GM23338 (cell line): ENCODE data around the gene CEP95. TPM values are rescaled to one million over a fixed set of nuclear protein-coding genes. Genes with fewer than 3 reads are reported as not detected.

Source experiments
- CREB1 ChIP-seq: fragments of 250-450 bp; sonication (Bioruptor Pico); IDR thresholded peaks from 2 replicates; pipeline ENCODE4 v1.5.0; 2020; ENCODE audit warnings: low read depth, mild to moderate bottlenecking, moderate library complexity
- ETS1 ChIP-seq: IDR thresholded peaks from 2 replicates; pipeline ENCODE4 v1.6.1; 2016; ENCODE audit warnings: antibody characterized with exemption
- EZH2 ChIP-seq: fragments of 200-600 bp; sonication (generic); IDR thresholded peaks from one replicate; pipeline ENCODE4 v1.8.0; 2017; ENCODE audit warnings: antibody characterized with exemption, mild to moderate bottlenecking, low read depth; ENCODE audit not compliant: unreplicated experiment
- EZH2phosphoT487 ChIP-seq: fragments of 200-600 bp; sonication (generic); IDR thresholded peaks from one replicate; pipeline ENCODE4 v1.8.1; 2018; ENCODE audit warnings: antibody characterized with exemption; ENCODE audit not compliant: unreplicated experiment
- JUNB ChIP-seq: IDR thresholded peaks from one replicate; pipeline ENCODE4 v1.6.1; 2016; ENCODE audit warnings: antibody characterized with exemption; ENCODE audit not compliant: unreplicated experiment
- NANOG ChIP-seq: IDR thresholded peaks from 2 replicates; pipeline ENCODE4 v1.6.1; 2016; ENCODE audit warnings: antibody characterized with exemption, borderline replicate concordance
- POLR2AphosphoS5 ChIP-seq: IDR thresholded peaks from 2 replicates; pipeline ENCODE4 v1.6.1; 2016; ENCODE audit warnings: antibody characterized with exemption, low read depth
- ZNF114 ChIP-seq: fragments of 250-450 bp; sonication (Bioruptor Pico); IDR thresholded peaks from 2 replicates; pipeline ENCODE4 v1.5.0; 2020; ENCODE audit warnings: mild to moderate bottlenecking, moderate library complexity
- ZNF331 ChIP-seq: fragments of 250-450 bp; sonication (Bioruptor Pico); IDR thresholded peaks from 2 replicates; pipeline ENCODE4 v1.5.0; 2020; ENCODE audit warnings: low read depth, mild to moderate bottlenecking, moderate library complexity
- ZNF462 ChIP-seq: fragments of 250-450 bp; sonication (Bioruptor Pico); IDR thresholded peaks from 2 replicates; pipeline ENCODE4 v1.5.0; 2020; ENCODE audit warnings: mild to moderate bottlenecking, moderate library complexity
- polyA plus RNA-seq: library from polyadenylated mRNA; unstranded; fragments of >200 nt; fragmentation: Nextera tagmentation; extraction: Ambion mirVana; gene quantifications from 2 replicates; pipeline ENCODE4 v1.2.1, GENCODE V29; 2016
- total RNA-seq: library from RNA; depleted of rRNA; stranded (reverse); fragments of >200 nt; shearing (Covaris generic); gene quantifications from 2 replicates; pipeline ENCODE4 v1.2.3, GENCODE V29; 2014
- TF ChIP-seq, protein P1 (sequence below): IDR thresholded peaks from one replicate; pipeline ENCODE4 v1.6.1; 2018; ENCODE audit warnings: antibody characterized with exemption; ENCODE audit not compliant: unreplicated experiment

The CEP95 gene
- total and polyA plus RNA-seq, 2 experiments from 2014 or later = 41.1 to 45.4 TPM

DNA sequence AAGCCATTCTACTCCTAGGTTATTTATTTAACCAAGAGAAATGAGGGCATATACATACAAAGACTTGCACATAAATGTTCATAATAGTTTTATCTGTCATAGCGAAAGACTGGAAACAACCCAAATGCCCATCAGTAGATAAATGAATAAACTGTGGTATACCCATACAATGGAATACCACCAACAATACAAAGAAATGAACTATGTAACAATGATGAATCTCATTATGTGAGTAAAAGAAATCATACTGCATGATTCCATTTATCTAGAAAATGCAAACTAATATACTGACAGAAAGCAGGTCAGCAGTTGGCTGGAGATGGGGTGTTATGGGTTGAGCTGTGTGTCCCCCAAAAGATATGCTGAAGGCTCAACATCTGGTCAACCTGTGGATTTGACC lies 57.3 kb downstream of the CEP95 start (continued):
- no peak for TF ChIP-seq ZNF462 (CRISPR knock-in tag)
- TF ChIP-seq CREB1 = no peak
- TF ChIP-seq ZNF331 (CRISPR knock-in tag) = no peak
- no peak for TF ChIP-seq POLR2AphosphoS5
- TF ChIP-seq, protein P1, sequence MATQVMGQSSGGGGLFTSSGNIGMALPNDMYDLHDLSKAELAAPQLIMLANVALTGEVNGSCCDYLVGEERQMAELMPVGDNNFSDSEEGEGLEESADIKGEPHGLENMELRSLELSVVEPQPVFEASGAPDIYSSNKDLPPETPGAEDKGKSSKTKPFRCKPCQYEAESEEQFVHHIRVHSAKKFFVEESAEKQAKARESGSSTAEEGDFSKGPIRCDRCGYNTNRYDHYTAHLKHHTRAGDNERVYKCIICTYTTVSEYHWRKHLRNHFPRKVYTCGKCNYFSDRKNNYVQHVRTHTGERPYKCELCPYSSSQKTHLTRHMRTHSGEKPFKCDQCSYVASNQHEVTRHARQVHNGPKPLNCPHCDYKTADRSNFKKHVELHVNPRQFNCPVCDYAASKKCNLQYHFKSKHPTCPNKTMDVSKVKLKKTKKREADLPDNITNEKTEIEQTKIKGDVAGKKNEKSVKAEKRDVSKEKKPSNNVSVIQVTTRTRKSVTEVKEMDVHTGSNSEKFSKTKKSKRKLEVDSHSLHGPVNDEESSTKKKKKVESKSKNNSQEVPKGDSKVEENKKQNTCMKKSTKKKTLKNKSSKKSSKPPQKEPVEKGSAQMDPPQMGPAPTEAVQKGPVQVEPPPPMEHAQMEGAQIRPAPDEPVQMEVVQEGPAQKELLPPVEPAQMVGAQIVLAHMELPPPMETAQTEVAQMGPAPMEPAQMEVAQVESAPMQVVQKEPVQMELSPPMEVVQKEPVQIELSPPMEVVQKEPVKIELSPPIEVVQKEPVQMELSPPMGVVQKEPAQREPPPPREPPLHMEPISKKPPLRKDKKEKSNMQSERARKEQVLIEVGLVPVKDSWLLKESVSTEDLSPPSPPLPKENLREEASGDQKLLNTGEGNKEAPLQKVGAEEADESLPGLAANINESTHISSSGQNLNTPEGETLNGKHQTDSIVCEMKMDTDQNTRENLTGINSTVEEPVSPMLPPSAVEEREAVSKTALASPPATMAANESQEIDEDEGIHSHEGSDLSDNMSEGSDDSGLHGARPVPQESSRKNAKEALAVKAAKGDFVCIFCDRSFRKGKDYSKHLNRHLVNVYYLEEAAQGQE = no peak
- no peak for TF ChIP-seq JUNB
- TF ChIP-seq ZNF114 (CRISPR knock-in tag) = no peak
- TF ChIP-seq ETS1 = no peak
- no peak for TF ChIP-seq EZH2phosphoT487
- no peak for TF ChIP-seq EZH2
- TF ChIP-seq NANOG = no peak
